ENCODE results near the gene AUP1.

DNA sequence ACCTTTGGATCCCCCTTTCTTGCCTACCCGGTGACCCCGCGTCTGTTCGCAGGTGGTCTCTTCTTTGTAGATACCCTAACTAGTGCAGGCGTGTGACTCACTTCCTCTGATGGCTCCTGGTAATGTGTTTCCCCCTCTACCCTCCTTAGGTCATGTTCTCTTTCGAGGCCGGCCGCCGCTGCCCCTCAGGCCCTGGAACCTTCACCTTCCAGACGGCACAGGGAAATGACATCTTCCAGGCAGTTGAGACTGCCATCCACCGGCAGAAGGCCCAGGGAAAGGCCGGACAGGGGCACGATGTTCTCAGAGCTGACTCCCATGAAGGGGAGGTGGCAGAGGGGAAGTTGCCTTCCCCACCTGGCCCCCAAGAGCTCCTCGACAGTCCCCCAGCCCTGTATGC lies 26.7 kb upstream of the AUP1 start:
- TF ChIP-seq SIN3A (conservative IDR thresholded peaks at IDR 0.05 in 1 of 2, IDR thresholded peaks at IDR 0.05 in 1 of 2; ENCODE audit: low read depth in 1 of 2, low read length in 2 of 2) (no peak), POLR2A (IDR thresholded peaks at IDR 0.05; ENCODE audit: control extremely low read depth in 1 of 2, low read depth in 2 of 2, low read length in 2 of 2) (no peak), EZH2 (IDR thresholded peaks at IDR 0.05; ENCODE audit: low read depth, low read length, severe bottlenecking) (no peak), RAD21 (IDR thresholded peaks at IDR 0.05 in 1 of 2, conservative IDR thresholded peaks at IDR 0.05 in 1 of 2; ENCODE audit: low read depth in 2 of 2, low read length in 2 of 2) (no peak), JUND (IDR thresholded peaks at IDR 0.05; ENCODE audit: low read length) (no peak), SP1 (IDR thresholded peaks at IDR 0.05; ENCODE audit: low read depth, low read length) (no peak), POLR2AphosphoS5 (IDR thresholded peaks at IDR 0.05; ENCODE audit: low read depth, low read length) (no peak), TAF1 (IDR thresholded peaks at IDR 0.05; ENCODE audit: low read depth, low read length) (no peak), CEBPB (IDR thresholded peaks at IDR 0.05; ENCODE audit: low read depth, low read length) (no peak), CBX8 (IDR thresholded peaks at IDR 0.05; ENCODE audit: borderline replicate concordance, low read depth, low read length) (no peak), KDM1A (IDR thresholded peaks at IDR 0.05; ENCODE audit: borderline replicate concordance, low read length) (no peak)
- TF ChIP-seq, protein P1, sequence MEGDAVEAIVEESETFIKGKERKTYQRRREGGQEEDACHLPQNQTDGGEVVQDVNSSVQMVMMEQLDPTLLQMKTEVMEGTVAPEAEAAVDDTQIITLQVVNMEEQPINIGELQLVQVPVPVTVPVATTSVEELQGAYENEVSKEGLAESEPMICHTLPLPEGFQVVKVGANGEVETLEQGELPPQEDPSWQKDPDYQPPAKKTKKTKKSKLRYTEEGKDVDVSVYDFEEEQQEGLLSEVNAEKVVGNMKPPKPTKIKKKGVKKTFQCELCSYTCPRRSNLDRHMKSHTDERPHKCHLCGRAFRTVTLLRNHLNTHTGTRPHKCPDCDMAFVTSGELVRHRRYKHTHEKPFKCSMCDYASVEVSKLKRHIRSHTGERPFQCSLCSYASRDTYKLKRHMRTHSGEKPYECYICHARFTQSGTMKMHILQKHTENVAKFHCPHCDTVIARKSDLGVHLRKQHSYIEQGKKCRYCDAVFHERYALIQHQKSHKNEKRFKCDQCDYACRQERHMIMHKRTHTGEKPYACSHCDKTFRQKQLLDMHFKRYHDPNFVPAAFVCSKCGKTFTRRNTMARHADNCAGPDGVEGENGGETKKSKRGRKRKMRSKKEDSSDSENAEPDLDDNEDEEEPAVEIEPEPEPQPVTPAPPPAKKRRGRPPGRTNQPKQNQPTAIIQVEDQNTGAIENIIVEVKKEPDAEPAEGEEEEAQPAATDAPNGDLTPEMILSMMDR (IDR thresholded peaks at IDR 0.05; ENCODE audit: control extremely low read depth in 1 of 3, insufficient read depth in 1 of 3, low read depth in 1 of 3, low read length in 3 of 3), result no peak
- TF ChIP-seq, protein P2, sequence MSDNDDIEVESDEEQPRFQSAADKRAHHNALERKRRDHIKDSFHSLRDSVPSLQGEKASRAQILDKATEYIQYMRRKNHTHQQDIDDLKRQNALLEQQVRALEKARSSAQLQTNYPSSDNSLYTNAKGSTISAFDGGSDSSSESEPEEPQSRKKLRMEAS (IDR thresholded peaks at IDR 0.05), result no peak
- TF ChIP-seq, protein P3, sequence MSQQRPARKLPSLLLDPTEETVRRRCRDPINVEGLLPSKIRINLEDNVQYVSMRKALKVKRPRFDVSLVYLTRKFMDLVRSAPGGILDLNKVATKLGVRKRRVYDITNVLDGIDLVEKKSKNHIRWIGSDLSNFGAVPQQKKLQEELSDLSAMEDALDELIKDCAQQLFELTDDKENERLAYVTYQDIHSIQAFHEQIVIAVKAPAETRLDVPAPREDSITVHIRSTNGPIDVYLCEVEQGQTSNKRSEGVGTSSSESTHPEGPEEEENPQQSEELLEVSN (IDR thresholded peaks at IDR 0.05), result no peak
